NCI-H1694 treated with DMSO at 0.1 percent for 48 hours (cell line): ENCODE data around the gene ZNF552.
"Not testable (repeated sequence)": the region's sequence is repeated elsewhere in the genome, so short reads cannot be mapped to it uniquely, and the experiment has no call there.

ENCODE experiments used
- DNase-seq: peaks from one replicate; lab custom pipeline; 2025; lab: John Stamatoyannopoulos, UW

Gene ZNF552

GRCh38 chr19:57818378-57818777 lies 3.7 kb upstream of the ZNF552 start:
- no peak for DNase-seq

- DNase-seq: no peak
These were observed 3.3 kb upstream of the ZNF552 start for GRCh38 chr19:57817976-57818375.

GRCh38 chr19:57816652-57817051 lies 1.9 kb upstream of the ZNF552 start:
- no peak for DNase-seq

- DNase-seq: no peak
These were observed 748 bp upstream of the ZNF552 start for GRCh38 chr19:57815247-57816075.

GRCh38 chr19:57813919-57814504 lies 701 bp downstream of the ZNF552 start:
- no peak for DNase-seq

- DNase-seq: not testable (repeated sequence)
These were observed 1.5 kb downstream of the ZNF552 start for GRCh38 chr19:57812975-57813820.

- no peak for DNase-seq
These were observed 2.5 kb downstream of the ZNF552 start for GRCh38 chr19:57812226-57812625.

- DNase-seq: not testable (repeated sequence)
These were observed 4.1 kb downstream of the ZNF552 start for GRCh38 chr19:57810410-57811295.

GRCh38 chr19:57807541-57807940 lies 7.2 kb downstream of the ZNF552 start:
- no peak for DNase-seq

GRCh38 chr19:57803594-57804325 lies 11.0 kb downstream of the ZNF552 start:
- DNase-seq: no peak

GRCh38 chr19:57803265-57803593 lies 11.5 kb downstream of the ZNF552 start:
- no peak for DNase-seq

- no peak for DNase-seq
These were observed 12.4 kb downstream of the ZNF552 start for GRCh38 chr19:57802269-57802668.

GRCh38 chr19:57800696-57801095 lies 14.0 kb downstream of the ZNF552 start:
- no peak for DNase-seq

- DNase-seq: not testable (repeated sequence)
These were observed 18.1 kb downstream of the ZNF552 start for GRCh38 chr19:57796580-57796979.

GRCh38 chr19:57789288-57789687 lies 25.4 kb downstream of the ZNF552 start:
- DNase-seq: no peak

GRCh38 chr19:57788114-57788692 lies 26.5 kb downstream of the ZNF552 start:
- no peak for DNase-seq

- DNase-seq: no peak
These were observed 27.8 kb downstream of the ZNF552 start for GRCh38 chr19:57786906-57787305.

- no peak for DNase-seq
These were observed 28.4 kb downstream of the ZNF552 start for GRCh38 chr19:57786286-57786685.

GRCh38 chr19:57779220-57779845 lies 35.4 kb downstream of the ZNF552 start:
- no peak for DNase-seq

- no peak for DNase-seq
These were observed 36.4 kb downstream of the ZNF552 start for GRCh38 chr19:57778336-57778735.
